Measurements from ENCODE around the gene XPNPEP2. TPM values are rescaled to one million over a fixed set of nuclear protein-coding genes. Genes with fewer than 3 reads are reported as not detected.
"Not testable (repeated sequence)": the region's sequence is repeated elsewhere in the genome, so short reads cannot be mapped to it uniquely, and the experiment has no call there.

Gene XPNPEP2
- polyA plus RNA-seq, 10 donors: 3.6 to 6.3 (median 4.6) TPM

GRCh38 chrX:129719931-129720530 is 18.7 kb upstream of the XPNPEP2 start:
- DNase-seq: peak in 1 of 3 donors; percentile 52

GRCh38 chrX:129720741-129721140 is 18.0 kb upstream of the XPNPEP2 start:
- DNase-seq: no peak

GRCh38 chrX:129721414-129721813 is 17.4 kb upstream of the XPNPEP2 start:
- no peak for DNase-seq

- DNase-seq: no peak
Measured at GRCh38 chrX:129721870-129722269, 16.9 kb upstream of the XPNPEP2 start.

- no peak for DNase-seq
Measured at GRCh38 chrX:129723511-129723910, 15.3 kb upstream of the XPNPEP2 start.

DNA sequence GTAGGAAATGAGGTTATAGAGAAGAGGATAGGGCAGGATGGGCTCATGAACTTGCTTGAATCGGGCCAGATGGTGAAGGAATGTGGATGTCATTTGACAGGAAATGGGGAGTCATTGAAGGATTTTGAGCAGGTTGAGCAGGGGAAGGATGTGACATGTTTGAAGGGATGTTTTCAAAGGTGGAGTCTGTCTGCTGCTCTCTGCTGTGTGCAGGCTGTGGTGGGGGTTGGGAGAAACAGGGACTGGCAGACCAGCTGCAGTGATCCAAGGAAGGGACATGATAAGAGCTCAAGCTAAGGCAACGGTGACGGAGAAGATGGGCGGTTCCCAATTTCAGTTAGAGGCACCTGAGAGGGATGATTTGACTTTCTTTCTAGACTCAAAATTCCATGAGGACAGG is 14.0 kb upstream of the XPNPEP2 start:
- no peak for DNase-seq

GRCh38 chrX:129726307-129727111 is 12.3 kb upstream of the XPNPEP2 start:
- DNase-seq: peak; percentile 41 to 78 (median 63)

DNA sequence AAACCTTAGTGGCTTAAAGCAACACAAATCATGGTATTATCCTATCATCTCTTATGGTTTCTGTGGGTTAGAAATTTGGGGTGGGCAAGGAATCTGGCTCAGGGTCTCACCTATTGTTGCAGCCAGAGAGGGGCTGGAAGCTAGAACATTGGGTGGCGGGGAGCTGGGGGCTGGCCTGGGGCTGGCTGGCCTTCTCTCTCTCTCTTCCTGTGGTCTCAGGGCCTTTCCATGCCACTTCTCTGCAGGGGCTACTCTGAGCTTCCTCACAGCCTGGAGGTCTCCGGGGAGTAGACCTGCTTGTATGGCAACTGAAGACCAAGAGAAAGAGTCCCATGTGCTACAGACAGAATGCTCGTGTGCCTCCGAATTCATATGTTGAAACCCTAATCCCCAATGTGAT is 10.7 kb upstream of the XPNPEP2 start:
- no peak for DNase-seq

- no peak for DNase-seq
Measured at GRCh38 chrX:129731228-129731627, 7.6 kb upstream of the XPNPEP2 start.

DNA sequence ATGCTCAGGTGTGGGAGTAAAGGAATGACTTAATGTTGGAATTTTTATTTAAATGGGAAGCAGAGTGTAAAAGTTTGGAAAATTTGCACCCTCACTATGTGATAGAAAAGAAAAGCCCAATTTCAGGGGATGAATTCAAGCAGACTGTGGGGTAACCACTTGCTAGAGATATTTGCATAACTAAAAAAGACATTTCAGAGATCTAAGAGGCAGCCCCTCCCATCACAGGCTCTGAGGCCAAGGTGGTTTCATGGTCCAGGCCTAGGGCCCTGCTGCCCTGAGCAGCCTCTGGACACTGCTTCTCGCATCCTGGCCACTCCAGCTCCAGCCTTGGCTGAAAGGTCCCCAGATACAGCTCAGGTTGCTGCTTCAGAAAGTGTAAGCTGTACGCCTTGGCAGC is 5.9 kb upstream of the XPNPEP2 start:
- no peak for DNase-seq

GRCh38 chrX:129733335-129733734 is 5.4 kb upstream of the XPNPEP2 start:
- no peak for DNase-seq

GRCh38 chrX:129736491-129736890 is 2.3 kb upstream of the XPNPEP2 start:
- DNase-seq: no peak

GRCh38 chrX:129737916-129738315 is 863 bp upstream of the XPNPEP2 start:
- DNase-seq: no peak

DNA sequence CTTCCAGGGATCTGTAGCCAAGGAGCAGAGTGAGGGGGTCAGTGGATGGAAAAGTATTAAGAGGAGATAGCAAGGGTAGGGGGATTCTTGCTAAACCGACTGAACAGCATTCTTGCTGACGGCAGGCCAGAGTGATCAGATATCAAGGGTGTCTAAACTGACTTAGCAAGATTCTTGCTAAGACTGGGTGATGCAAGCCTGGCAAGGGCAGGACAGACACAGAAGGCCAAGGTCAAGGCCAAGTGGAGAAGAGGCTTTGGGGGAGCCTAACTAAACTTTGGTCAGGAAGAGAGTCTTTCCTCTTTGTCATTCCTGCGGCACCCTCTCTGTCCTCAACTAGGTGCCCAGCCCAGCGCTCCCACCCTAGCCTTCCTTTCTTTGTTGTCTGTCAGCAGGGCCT is 799 bp downstream of the XPNPEP2 start:
- no peak for DNase-seq

- DNase-seq: no peak
Measured at GRCh38 chrX:129741880-129742758, 3.3 kb downstream of the XPNPEP2 start.

DNA sequence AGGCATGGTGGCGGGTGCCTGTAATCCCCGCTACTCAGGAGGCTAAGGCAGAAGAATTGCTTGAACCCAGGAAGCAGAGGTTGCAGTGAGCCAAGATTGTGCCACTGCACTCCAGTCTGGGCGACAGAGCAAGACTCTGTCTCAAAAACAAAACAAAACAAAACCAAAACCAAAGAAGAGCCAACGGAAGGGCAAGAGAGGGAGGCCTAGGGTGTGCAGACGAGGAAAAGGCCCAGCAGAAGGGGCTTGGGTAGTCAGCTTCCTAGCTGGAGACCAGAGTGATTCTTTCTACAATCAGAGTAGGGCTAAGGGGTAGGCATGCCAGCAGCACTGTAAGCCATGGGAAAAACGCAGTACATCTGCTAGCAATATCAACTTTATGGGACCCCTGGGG is 4.0 kb downstream of the XPNPEP2 start:
- not testable (repeated sequence) for DNase-seq

DNA sequence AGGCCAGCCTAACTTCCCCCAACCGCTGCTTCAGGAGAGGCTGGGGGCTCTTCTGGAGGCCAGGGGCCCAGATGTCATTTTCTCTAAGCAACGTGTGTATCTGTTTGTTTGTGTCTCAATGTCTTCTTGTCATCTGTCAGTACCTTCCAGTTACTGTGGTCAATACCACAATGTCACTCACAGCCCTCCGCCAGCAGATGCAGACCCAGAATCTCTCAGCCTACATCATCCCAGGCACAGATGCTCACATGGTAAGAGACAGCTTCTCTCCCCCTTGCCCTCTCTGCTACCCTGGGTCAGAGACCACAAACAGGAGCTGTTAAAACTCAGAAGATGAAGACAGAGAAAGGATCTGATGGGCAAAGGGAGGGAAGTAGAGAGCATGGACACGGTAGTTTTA is 5.0 kb downstream of the XPNPEP2 start:
- no peak for DNase-seq

- DNase-seq: no peak
Measured at GRCh38 chrX:129744861-129745321, 6.1 kb downstream of the XPNPEP2 start.

- no peak for DNase-seq
Measured at GRCh38 chrX:129746557-129747470, 8.0 kb downstream of the XPNPEP2 start.

DNA sequence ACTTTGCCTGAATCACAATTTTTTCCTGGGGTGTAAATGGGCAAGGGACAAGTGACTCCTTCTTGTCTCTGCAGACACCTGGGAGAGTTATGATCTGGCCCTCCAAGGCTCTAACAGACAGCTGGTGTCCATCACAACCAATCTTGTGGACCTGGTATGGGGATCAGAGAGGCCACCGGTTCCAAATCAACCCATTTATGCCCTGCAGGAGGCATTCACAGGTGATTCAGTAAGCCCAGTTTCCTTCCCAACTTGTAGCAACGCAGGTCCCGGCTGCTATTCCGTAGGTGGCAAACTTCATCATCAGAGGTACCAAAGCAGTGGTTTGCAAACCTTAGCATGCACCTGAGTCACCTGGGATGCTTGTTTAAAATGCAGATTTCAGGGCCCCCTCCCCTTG is 8.8 kb downstream of the XPNPEP2 start:
- DNase-seq: no peak

DNA sequence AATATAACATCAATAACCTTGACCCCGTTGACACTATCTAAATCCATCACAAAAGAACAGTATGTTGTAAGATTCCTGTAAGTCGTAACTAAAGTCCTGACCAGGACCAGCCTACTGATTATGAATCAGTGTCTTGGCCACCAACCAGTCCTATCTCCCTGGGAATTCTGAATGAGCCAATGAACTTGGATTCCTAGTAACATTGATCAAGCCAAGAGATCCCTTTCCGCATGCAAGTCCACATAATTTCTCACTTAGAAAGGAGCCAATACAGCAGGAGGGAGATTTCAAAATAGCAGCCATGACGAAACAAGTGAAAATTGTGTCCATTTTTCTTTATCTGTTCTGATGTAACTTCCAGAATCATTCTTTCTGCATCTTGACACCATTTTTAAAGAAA is 9.5 kb downstream of the XPNPEP2 start:
- peak; percentile 51 to 84 (median 71) for DNase-seq
